GM19372 (cell line): ENCODE measurements around the gene ELOVL7.
"Not testable (repeated sequence)": the region's sequence is repeated elsewhere in the genome, so short reads cannot be mapped to it uniquely, and the experiment has no call there.

ENCODE experiments used
- ATAC-seq: cut with Tn5 transposase; IDR thresholded peaks from one replicate; pipeline ENCODE4 v1.9.1; 2021; ENCODE audit warnings: mild to moderate bottlenecking, low read depth, moderate library complexity; ENCODE audit not compliant: unreplicated experiment

Gene ELOVL7

GRCh38 chr5:60843936-60844905 is at the start of gene ELOVL7:
TSS of gene ELOVL7 (minus strand) at chr5:60844269. CDS start at chr5:60787397, 56,872 bp downstream.
- ATAC-seq: peak; percentile 88

- no peak for ATAC-seq
Measured at GRCh38 chr5:60893521-60893920, 49.5 kb upstream of the ELOVL7 start.

- no peak for ATAC-seq
Measured at GRCh38 chr5:60891667-60892066, 47.6 kb upstream of the ELOVL7 start.

DNA sequence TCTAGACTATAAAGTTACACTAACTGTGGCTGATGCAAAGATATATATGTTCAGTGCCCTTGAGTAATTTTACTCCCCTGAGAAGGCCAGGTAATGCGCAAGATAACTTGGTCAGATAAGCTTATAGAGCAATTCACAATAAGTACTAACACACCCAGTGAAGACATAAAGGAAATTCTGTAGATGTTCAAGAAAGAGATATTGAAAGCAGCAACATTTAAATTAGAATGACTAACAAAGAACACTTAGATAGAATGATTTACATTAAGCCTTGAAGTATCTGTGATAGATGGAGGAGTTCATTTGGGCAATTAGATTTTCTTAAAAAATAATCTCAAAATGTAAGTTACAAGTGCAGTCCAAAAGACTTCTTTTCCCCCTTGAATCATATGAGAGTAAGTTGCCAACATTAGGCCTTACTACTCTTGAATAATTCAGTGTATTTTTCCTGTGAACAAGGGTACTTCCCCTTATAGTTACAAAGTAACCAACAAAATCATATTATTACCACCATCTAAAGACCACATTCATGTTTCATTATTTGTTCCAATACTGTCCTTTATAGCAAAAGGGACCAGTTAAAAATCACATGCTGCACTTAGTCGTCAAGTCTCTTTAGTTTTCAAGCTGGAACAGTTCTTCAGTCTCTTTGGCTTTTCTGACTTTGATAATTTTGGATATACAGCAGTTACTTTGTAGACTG is 44.4 kb upstream of the ELOVL7 start:
- no peak for ATAC-seq

GRCh38 chr5:60887746-60888145 is 43.7 kb upstream of the ELOVL7 start:
- ATAC-seq: no peak

GRCh38 chr5:60887096-60887495 is 43.0 kb upstream of the ELOVL7 start:
- ATAC-seq: no peak

GRCh38 chr5:60886158-60886557 is 42.1 kb upstream of the ELOVL7 start:
- no peak for ATAC-seq

- no peak for ATAC-seq
Measured at GRCh38 chr5:60883229-60883628, 39.2 kb upstream of the ELOVL7 start.

DNA sequence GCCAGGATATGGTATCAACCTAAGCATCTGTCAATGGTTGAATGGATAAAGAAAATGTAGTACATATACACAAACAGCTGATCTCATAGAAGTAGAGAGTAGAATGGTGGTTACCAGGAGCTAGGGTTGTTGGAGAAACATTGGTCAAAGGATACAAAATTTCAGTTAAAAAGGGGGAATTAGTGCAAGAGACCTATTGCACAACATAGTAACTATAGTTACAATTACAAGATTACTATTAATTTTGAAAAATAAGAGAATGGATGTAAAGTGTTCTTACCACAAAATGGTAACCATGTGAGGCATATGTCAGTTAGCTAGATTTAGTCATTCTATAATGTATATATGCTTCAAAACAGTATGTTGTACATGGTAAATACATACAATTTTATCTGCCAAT is 28.8 kb upstream of the ELOVL7 start:
- no peak for ATAC-seq

GRCh38 chr5:60870857-60871256 is 26.8 kb upstream of the ELOVL7 start:
- ATAC-seq: no peak

- ATAC-seq: not testable (repeated sequence)
Measured at GRCh38 chr5:60860572-60860971, 16.5 kb upstream of the ELOVL7 start.

GRCh38 chr5:60856066-60856465 is 12.0 kb upstream of the ELOVL7 start:
- no peak for ATAC-seq

DNA sequence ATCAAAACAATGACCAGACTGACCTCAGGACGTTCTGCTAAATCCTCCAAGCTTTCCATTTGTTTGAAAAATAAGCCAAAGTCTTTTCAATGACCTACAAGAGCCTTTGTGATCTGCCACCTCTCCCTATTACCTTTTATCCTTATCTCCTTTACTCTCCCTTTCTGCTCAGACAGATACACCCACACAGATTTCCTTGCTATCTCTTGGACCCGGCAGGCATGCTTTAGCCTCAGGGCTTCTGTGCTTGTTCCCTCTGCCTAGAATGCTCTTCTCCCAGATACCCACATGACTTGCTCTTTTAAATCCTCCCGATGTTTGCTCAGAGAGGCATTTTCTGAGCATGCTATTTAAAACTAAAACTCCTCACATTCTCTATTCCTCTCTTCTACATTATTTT is 8.9 kb upstream of the ELOVL7 start:
- no peak for ATAC-seq

GRCh38 chr5:60852317-60852716 is 8.2 kb upstream of the ELOVL7 start:
- no peak for ATAC-seq

GRCh38 chr5:60851626-60852025 is 7.6 kb upstream of the ELOVL7 start:
- ATAC-seq: no peak

- ATAC-seq: no peak
Measured at GRCh38 chr5:60846298-60846697, 2.2 kb upstream of the ELOVL7 start.

- peak; percentile 28 for ATAC-seq
Measured at GRCh38 chr5:60843386-60843935, 608 bp downstream of the ELOVL7 start.

- ATAC-seq: no peak
Measured at GRCh38 chr5:60842871-60843385, 1.1 kb downstream of the ELOVL7 start.

- no peak for ATAC-seq
Measured at GRCh38 chr5:60841361-60841760, 2.7 kb downstream of the ELOVL7 start.

DNA sequence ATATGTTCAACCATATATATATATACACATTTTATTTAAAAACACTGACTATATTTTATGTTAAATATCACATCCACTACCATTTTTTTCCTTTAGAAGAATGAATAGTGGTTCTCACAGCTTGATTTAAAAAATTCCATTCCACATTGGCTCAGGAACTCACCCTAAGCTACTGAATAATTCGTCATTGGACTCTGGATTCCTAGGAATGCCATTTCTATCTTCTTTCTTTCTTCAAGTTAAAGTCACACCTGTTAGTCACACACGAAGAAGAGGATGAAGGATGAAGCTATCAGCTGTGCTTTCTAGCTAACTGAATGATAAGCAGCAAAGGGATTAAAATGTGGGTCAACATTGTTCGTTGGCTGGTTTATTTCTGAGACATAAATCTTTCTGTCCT is 7.9 kb downstream of the ELOVL7 start:
- ATAC-seq: no peak

DNA sequence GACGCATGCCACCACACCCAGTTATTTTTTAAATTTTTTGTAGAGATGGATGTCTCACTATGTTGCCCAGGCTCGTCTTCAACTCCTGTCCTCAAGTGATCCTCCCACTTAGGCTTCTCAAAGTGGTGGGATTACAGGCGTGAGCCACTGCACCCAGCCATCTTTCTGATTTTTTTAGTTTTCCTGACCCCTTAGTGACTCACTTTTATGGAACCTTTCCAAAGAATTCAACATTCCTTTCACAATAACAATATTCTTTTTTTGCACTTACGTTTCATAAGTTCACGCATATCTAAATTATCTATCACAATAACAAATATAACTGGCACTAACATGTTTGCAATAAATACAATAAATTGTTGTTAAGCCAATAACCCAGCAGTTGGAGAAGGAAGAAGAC is 8.5 kb downstream of the ELOVL7 start:
- ATAC-seq: no peak
